Stimulated activated naive CD8-positive, alpha-beta T cell treated with anti-CD3 and anti-CD28 coated beads, Interleukin-15, Interleukin-2, amounts not matched to agents 100 ng/mL and 50 ng/mL, for 24 hours (primary cell): Measurements from ENCODE around the gene RPL36.

Experiments
- H3K27ac Mint-ChIP-seq: one replicate; pipeline ENCODE4 v1.8.0; 2021; ENCODE audit warnings: mild to moderate bottlenecking, mixed read lengths
- H3K27me3 Mint-ChIP-seq: one replicate; pipeline ENCODE4 v1.8.0; 2021; ENCODE audit warnings: mixed read lengths
- H3K36me3 Mint-ChIP-seq: one replicate; pipeline ENCODE4 v1.8.0; 2021; ENCODE audit warnings: low read depth, mixed read lengths
- H3K4me1 Mint-ChIP-seq: one replicate; pipeline ENCODE4 v1.8.0; 2021; ENCODE audit warnings: low read depth, mixed read lengths
- H3K4me3 Mint-ChIP-seq: one replicate; pipeline ENCODE4 v1.8.0; 2021; ENCODE audit warnings: mild to moderate bottlenecking, mixed read lengths
- H3K9me3 Mint-ChIP-seq: one replicate; pipeline ENCODE4 v1.8.0; 2021; ENCODE audit warnings: mixed read lengths

Gene RPL36

GRCh38 chr19:5691822-5692722 lies 2.0 kb downstream of the RPL36 start:
- Mint-ChIP-seq H3K36me3 (peaks cover 44% of the 10 kb centered on the region), H3K4me1 (peaks cover 39% of the 10 kb centered on the region), H3K9me3 (no peaks in the 10 kb centered on the region), H3K4me3 (peak overlapping the region; percentile 96), H3K27ac (peak overlapping the region; percentile 97), H3K27me3 (no peaks in the 10 kb centered on the region)

GRCh38 chr19:5692723-5693194 lies 2.7 kb downstream of the RPL36 start:
- Mint-ChIP-seq H3K27ac (peak overlapping the region; percentile 97), H3K4me3 (peak overlapping the region; percentile 96), H3K9me3 (no peaks in the 10 kb centered on the region), H3K36me3 (peaks cover 44% of the 10 kb centered on the region), H3K27me3 (no peaks in the 10 kb centered on the region), H3K4me1 (peaks cover 39% of the 10 kb centered on the region)

- H3K27ac Mint-ChIP-seq, result peak overlapping the region; percentile 97
- H3K4me3 Mint-ChIP-seq, result peak overlapping the region; percentile 96
- no peaks in the 10 kb centered on the region for H3K27me3 Mint-ChIP-seq
- H3K36me3 Mint-ChIP-seq, result peaks cover 44% of the 10 kb centered on the region
- peaks cover 34% of the 10 kb centered on the region for H3K4me1 Mint-ChIP-seq
- H3K9me3 Mint-ChIP-seq, result no peaks in the 10 kb centered on the region
Observed at GRCh38 chr19:5693195-5694166, 3.4 kb downstream of the RPL36 start.

GRCh38 chr19:5694167-5694955 lies 4.3 kb downstream of the RPL36 start:
- no peaks in the 10 kb centered on the region for H3K27me3 Mint-ChIP-seq
- H3K36me3 Mint-ChIP-seq, result peaks cover 52% of the 10 kb centered on the region
- H3K9me3 Mint-ChIP-seq, result no peaks in the 10 kb centered on the region
- peak overlapping the region; percentile 48 for H3K4me3 Mint-ChIP-seq
- peak overlapping the region; percentile 68 for H3K27ac Mint-ChIP-seq
- H3K4me1 Mint-ChIP-seq, result peaks cover 30% of the 10 kb centered on the region

- H3K27ac Mint-ChIP-seq, result no peak overlapping the region
Observed at GRCh38 chr19:5694956-5695648, 5.0 kb downstream of the RPL36 start.

GRCh38 chr19:5695649-5696195 lies 5.6 kb downstream of the RPL36 start:
- Mint-ChIP-seq H3K9me3 (no peaks in the 10 kb centered on the region), H3K4me3 (no peak overlapping the region), H3K36me3 (peaks cover 46% of the 10 kb centered on the region), H3K27ac (no peak overlapping the region), H3K27me3 (no peaks in the 10 kb centered on the region), H3K4me1 (peaks cover 22% of the 10 kb centered on the region)

More at GRCh38 chr19:5694956-5695648, 5.0 kb downstream of the RPL36 start:
- Mint-ChIP-seq H3K9me3 (no peaks in the 10 kb centered on the region), H3K36me3 (peaks cover 49% of the 10 kb centered on the region), H3K4me3 (peak overlapping the region; percentile 48), H3K27me3 (no peaks in the 10 kb centered on the region), H3K4me1 (peaks cover 26% of the 10 kb centered on the region)

- Mint-ChIP-seq H3K36me3 (peaks cover 48% of the 10 kb centered on the region), H3K4me1 (peaks cover 18% of the 10 kb centered on the region), H3K9me3 (no peaks in the 10 kb centered on the region), H3K27me3 (no peaks in the 10 kb centered on the region), H3K4me3 (peak overlapping the region; percentile 30), H3K27ac (peak overlapping the region; percentile 26)
Observed at GRCh38 chr19:5696196-5697021, 6.3 kb downstream of the RPL36 start.

GRCh38 chr19:5697022-5697889 lies 7.2 kb downstream of the RPL36 start:
- Mint-ChIP-seq H3K27ac (no peak overlapping the region), H3K27me3 (no peaks in the 10 kb centered on the region), H3K4me3 (no peak overlapping the region), H3K36me3 (peaks cover 45% of the 10 kb centered on the region), H3K9me3 (no peaks in the 10 kb centered on the region), H3K4me1 (peaks cover 10% of the 10 kb centered on the region)

GRCh38 chr19:5697890-5698634 lies 8.0 kb downstream of the RPL36 start:
- no peak overlapping the region for H3K4me3 Mint-ChIP-seq
- no peak overlapping the region for H3K27ac Mint-ChIP-seq
- no peaks in the 10 kb centered on the region for H3K9me3 Mint-ChIP-seq

GRCh38 chr19:5698635-5699422 lies 8.7 kb downstream of the RPL36 start:
- Mint-ChIP-seq H3K27me3 (no peaks in the 10 kb centered on the region), H3K36me3 (peaks cover 44% of the 10 kb centered on the region), H3K4me1 (no peaks in the 10 kb centered on the region), H3K4me3 (no peak overlapping the region), H3K9me3 (no peaks in the 10 kb centered on the region), H3K27ac (no peak overlapping the region)

More at GRCh38 chr19:5697890-5698634, 8.0 kb downstream of the RPL36 start:
- no peaks in the 10 kb centered on the region for H3K27me3 Mint-ChIP-seq
- peaks cover 38% of the 10 kb centered on the region for H3K36me3 Mint-ChIP-seq
- H3K4me1 Mint-ChIP-seq, result peaks cover 2% of the 10 kb centered on the region

- H3K27ac Mint-ChIP-seq, result no peak overlapping the region
- no peak overlapping the region for H3K4me3 Mint-ChIP-seq
- no peaks in the 10 kb centered on the region for H3K27me3 Mint-ChIP-seq
- peaks cover 40% of the 10 kb centered on the region for H3K36me3 Mint-ChIP-seq
- H3K4me1 Mint-ChIP-seq, result no peaks in the 10 kb centered on the region
- no peaks in the 10 kb centered on the region for H3K9me3 Mint-ChIP-seq
Observed at GRCh38 chr19:5700455-5701092, 10.5 kb downstream of the RPL36 start.
